ENCODE data around the gene ZNF277. TPM values are rescaled to one million over a fixed set of nuclear protein-coding genes. Genes with fewer than 3 reads are reported as not detected.

ZNF277 gene
- total RNA-seq, 1 experiment from 2014 or later, result 13.1 TPM

DNA sequence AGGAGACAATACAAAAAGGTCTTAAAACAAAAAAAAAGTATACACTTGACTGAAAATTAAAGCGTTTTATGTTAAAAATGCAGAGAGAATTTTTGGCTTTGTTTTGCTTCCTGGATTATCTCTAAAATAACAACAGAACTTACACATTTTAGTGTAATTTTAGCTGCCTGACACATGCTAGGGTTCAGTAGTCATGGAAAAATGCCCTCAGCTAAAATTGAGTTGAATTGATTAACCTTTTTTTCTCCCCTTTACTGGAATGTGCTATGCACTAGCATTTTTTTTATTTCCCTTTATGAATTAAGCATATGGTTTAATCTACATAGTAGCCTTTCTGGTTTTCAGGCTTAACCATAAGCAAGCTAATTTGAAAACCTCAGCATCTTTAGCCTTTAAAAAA lies 89.9 kb downstream of the ZNF277 start:
- no peak for DNase-seq
- no CpG with 5 or more reads among the region's 1 CpG for WGBS (ENCODE audit: extremely low coverage, insufficient read length, low lambda C conversion rate)

More for the DNA sequence above, 89.9 kb downstream of the ZNF277 start:
- no peaks in the 10 kb centered on the region for H3K27me3 ChIP-seq (ENCODE audit: insufficient read depth, low read length)
- no peak overlapping the region for H4K5ac ChIP-seq (ENCODE audit: insufficient read length, low read depth, low read length)
- no peak overlapping the region for H3K23ac ChIP-seq (ENCODE audit: insufficient read length, low read depth, low read length)
- H3K18ac ChIP-seq (ENCODE audit: insufficient read length, low read depth, low read length), result no peak overlapping the region
- no peaks in the 10 kb centered on the region; the same call in 1 of the 2 replicates for H3K4me1 ChIP-seq (ENCODE audit: insufficient read depth, low read length)
- Mint-ChIP-seq H3K36me3 (ENCODE audit: insufficient read depth in 1 of 3, low read depth in 3 of 3) (peaks cover 0 to 4% (median 0%) of the 10 kb centered on the region in 3 experiments; a peak in 1 of 7 replicates), H3K4me3 (no peak overlapping the region), H3K27me3 (ENCODE audit: low read depth) (no peaks in the 10 kb centered on the region), H3K27ac (no peak overlapping the region), H3K9me3 (no peaks in the 10 kb centered on the region), H3K4me1 (peaks cover 0 to 2% of the 10 kb centered on the region in 2 experiments; a peak in 1 of 4 replicates)
- H3K4me2 ChIP-seq (ENCODE audit: insufficient read depth, insufficient read length, low read length), result no peak overlapping the region
- no peak overlapping the region for H3K56ac ChIP-seq (ENCODE audit: insufficient read length, low read depth, low read length)
- no peak overlapping the region for H4K91ac ChIP-seq (ENCODE audit: insufficient read length, low read depth, low read length)
- H3K79me2 ChIP-seq (ENCODE audit: insufficient read depth, low read length), result no peaks in the 10 kb centered on the region
- no peak overlapping the region for H2AFZ ChIP-seq (ENCODE audit: low read length)
- no peak overlapping the region for H3K9ac ChIP-seq (ENCODE audit: extremely low read depth, insufficient read length, low read length)
- H3K14ac ChIP-seq (ENCODE audit: insufficient read depth, low read length), result no peak overlapping the region
- no peaks in the 10 kb centered on the region for H4K20me1 ChIP-seq (ENCODE audit: control insufficient read depth, insufficient read depth, insufficient read length)
- H4K8ac ChIP-seq (replicated peaks; ENCODE audit: insufficient read length, low read depth, low read length), result no peak overlapping the region
- H2BK15ac ChIP-seq (ENCODE audit: low read depth, low read length), result no peak overlapping the region
- no peak overlapping the region for H2BK20ac ChIP-seq (ENCODE audit: low read depth, low read length, poor library complexity, severe bottlenecking)
- H3K27ac ChIP-seq (ENCODE audit: insufficient read length, low read depth, low read length), result no peak overlapping the region
- H3K4ac ChIP-seq (ENCODE audit: low read depth, low read length), result no peak overlapping the region
- H3K9me3 ChIP-seq (ENCODE audit: control insufficient read depth, low read depth, low read length), result no peaks in the 10 kb centered on the region
- H2BK120ac ChIP-seq (ENCODE audit: low read depth, low read length, poor library complexity, severe bottlenecking), result no peak overlapping the region
- H2BK5ac ChIP-seq (ENCODE audit: insufficient read length, low read length), result no peak overlapping the region
- no peak overlapping the region for H3T11ph ChIP-seq (ENCODE audit: low read length)
- H2BK12ac ChIP-seq (ENCODE audit: insufficient read length, low read depth, low read length), result no peak overlapping the region
- no peak for TF ChIP-seq CTCF (conservative IDR thresholded peaks at IDR 0.05)
- H3K79me1 ChIP-seq (ENCODE audit: insufficient read depth, low read depth, low read length, poor library complexity, severe bottlenecking), result no peaks in the 10 kb centered on the region
- H3K23me2 ChIP-seq (ENCODE audit: insufficient read length, low read depth, low read length, poor library complexity, severe bottlenecking), result no peaks in the 10 kb centered on the region
- no peak overlapping the region for H2AK5ac ChIP-seq (ENCODE audit: insufficient read length, low read length)

All from H9 (cell line).